ENCODE measurements around the gene ORAI2. TPM values are rescaled to one million over a fixed set of nuclear protein-coding genes. Genes with fewer than 3 reads are reported as not detected.
"Not testable (repeated sequence)": the region's sequence is repeated elsewhere in the genome, so short reads cannot be mapped to it uniquely, and the experiment has no call there.

Gene ORAI2
- 10 to 100 TPM in 3 of 5 donors, 1 to 10 TPM in 2; 9.5 to 21.5 (median 10.5) TPM for polyA plus RNA-seq (ENCODE audit: insufficient read depth in 1 of 5, insufficient read length in 5 of 5, low replicate concordance in 1 of 5)
- long read RNA-seq, donor 1, full-length matches to known transcripts: 8 of 8 reads
- long read RNA-seq, donor 1, partial matches to known transcripts: 0 of 8 reads
- long read RNA-seq, donor 1, other reads (novel, unspliced or antisense): 0 of 8 reads
- long read RNA-seq, donor 2, partial matches to known transcripts: 0 of 3 reads
- long read RNA-seq, donor 2, other reads (novel, unspliced or antisense): 0 of 3 reads
- long read RNA-seq, donor 3, partial matches to known transcripts: 0 of 4 reads
- long read RNA-seq, donor 3, other reads (novel, unspliced or antisense): 0 of 4 reads
- long read RNA-seq, donor 4, partial matches to known transcripts: 0 of 10 reads
- long read RNA-seq, donor 4, other reads (novel, unspliced or antisense): 7 of 10 reads
- long read RNA-seq, donor 5, partial matches to known transcripts: 15 of 20 reads
- long read RNA-seq, donor 5, other reads (novel, unspliced or antisense): 0 of 20 reads
- long read RNA-seq, donor 6, full-length matches to known transcripts: 16 of 363 reads
- long read RNA-seq, donor 6, partial matches to known transcripts: 328 of 363 reads
- long read RNA-seq, donor 6, other reads (novel, unspliced or antisense): 19 of 363 reads
- long read RNA-seq, donor 7, transcript ORAI2-208 (4 exons, 937 nt): major isoform, 10 of 36 reads
- long read RNA-seq, donor 7, partial matches to known transcripts: 19 of 36 reads
- long read RNA-seq, donor 7, other reads (novel, unspliced or antisense): 6 of 36 reads
- long read RNA-seq, donor 8, partial matches to known transcripts: 0 of 2 reads
- long read RNA-seq, donor 8, other reads (novel, unspliced or antisense): 0 of 2 reads

DNA sequence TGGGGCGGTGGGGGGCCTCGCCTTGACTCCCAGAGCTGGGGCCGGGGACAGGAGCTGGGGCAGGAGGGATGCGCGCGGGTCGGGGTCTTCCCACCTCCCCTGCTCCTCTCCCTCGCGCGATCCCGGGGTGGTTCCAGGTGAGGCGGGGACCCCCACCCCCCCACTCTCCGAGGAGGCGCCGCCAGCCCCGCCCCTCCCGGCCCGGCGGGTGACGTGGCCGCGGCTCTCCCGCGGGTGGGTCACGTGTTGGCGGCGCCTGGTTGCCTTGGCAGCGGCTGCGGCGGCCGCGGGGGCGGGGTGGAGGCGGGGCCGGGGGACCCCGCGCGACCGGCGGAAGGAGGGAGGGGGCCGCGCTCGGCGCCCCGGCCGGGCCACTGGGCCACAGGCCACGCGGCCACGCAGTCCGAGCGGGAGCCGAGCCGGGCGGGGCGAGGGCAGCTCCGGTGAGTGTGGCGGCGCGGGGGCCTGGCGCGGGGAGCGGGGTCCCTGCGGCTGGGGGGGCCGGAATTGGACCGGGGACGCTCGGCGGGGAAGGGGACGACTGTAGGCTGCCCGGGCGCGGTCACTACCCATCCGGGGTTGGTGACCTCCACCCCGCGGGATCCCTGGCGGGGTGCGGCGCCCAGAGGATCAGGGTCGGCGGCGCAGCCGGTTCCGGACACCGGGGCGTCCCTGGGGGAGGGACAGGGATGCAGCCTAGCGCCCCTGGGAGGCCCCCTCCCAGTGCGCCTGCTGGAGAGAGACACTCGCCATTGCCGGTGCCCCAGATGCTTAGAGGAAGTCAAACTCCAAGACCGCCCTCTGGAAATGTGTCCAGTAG lies at the start of gene ORAI2:
ORAI2 (plus strand) TSS at position 357 of the 820 bp plus-strand sequence. CDS start 5,382 bp downstream, outside the sequence.
- peak; percentile 64 to 69 for DNase-seq

GRCh38 chr7:102387064-102387463 lies 46.3 kb upstream of the ORAI2 start:
- no peak for DNase-seq

DNA sequence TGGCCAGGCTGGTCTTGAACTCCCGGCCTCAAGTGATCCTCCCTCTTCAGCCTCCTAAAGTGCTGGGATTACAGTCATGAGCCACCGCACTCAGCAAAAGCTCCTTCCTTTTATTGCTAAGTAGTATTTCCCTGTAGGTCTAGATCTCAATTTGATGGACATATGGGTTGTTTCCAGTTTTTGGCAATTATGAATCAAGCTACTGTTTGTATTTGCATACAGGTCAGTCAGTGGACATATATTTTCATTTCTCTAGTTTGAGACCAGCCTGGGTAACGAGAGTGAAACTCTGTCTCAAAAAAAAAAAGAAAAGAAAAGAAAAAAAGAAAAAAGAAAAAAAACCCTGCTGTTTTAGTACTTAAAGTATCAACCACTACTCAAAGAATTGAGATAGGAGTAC lies 43.6 kb upstream of the ORAI2 start:
- no peak for DNase-seq

DNA sequence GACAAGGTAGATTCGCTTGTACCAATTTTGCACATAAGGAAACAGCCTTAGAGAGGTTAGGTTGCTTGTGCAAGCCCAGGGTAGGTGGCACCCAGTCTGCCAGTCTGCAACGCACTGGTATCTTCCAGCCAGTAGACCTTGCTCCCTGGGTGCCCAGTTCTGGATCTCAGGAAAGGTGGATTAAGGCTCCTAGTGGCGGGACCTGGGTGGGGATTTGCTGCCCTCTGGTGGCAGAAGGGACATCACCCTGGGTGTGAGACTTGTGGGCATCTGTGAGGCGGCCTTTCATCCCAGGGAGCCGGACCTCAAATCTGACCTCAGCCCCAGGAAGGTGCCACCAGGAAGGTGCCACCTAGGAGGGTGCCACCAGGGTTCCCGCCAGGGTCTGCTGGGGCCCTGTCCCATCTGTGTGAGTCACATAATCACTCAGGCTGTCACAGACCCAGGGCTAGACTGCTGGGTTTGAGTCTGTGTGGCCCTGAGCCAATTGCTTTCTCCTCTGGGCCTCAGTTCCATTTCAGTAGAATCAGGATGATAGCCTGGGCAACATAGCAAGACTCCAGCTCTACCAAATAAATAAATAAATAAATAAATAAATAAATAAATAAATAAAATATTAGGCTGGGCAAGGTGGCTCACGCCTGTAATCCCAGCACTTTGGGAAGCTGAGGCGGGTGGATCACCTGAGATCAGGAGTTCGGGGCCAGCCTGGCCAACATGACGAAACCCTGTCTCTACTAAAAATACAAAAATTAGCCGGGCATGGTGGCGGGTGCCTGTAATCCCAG lies 42.5 kb upstream of the ORAI2 start:
- DNase-seq: peak; percentile 47 to 71

DNA sequence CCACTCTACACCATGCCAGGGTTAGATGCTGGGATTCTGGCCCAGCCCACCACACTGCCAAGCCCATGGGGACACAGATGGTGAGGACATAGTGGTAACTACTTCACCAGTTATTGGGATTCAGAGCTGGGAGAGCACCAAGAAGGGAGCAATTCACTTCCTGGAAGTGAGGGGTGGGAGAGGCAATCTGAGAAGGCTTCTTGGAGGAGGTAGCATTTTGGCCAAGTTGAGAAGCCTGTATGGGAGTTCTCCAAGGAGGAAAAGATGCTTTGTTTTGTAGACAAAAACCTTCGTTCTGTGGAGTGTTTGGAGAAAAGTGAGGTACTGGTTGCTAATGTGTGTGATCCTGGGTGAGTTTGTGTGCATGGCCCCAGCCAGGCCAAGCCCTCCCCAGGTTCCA lies 41.0 kb upstream of the ORAI2 start:
- DNase-seq: no peak

DNA sequence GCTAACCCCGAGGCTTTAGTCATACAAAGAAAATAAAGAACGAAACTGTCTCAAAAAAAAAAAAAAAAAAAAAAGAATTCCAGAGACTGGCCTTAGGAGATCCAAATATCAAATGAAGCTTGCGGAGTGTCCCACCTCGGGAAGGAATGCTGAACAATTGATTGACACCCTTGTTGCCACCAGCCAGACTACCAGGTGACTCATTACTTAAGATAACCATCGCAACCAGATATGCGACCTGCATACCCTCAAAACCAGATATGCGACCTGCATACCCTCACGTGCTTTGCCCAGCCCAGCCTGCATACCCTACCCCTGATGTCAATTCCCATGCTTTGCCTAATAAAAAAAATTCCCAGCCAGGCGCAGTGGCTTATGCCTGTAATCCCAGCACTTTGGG lies 39.9 kb upstream of the ORAI2 start:
- no peak for DNase-seq

DNA sequence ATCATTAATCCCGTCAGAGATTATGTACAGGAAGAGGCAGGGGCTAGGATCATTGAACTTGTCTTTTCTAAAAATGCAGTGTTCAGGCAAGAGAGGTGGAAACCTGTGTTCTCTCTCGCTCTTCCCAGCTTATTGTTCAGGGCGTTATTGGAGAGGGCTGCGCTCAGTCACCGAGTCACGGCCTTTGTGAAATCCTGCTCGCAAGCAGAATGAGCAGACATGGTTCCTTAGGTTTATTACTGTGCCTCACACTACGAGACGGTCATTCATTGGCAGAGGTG lies 37.8 kb upstream of the ORAI2 start:
- no peak for DNase-seq

- DNase-seq: peak; percentile 90 to 92
Measured at GRCh38 chr7:102395873-102396709, 37.3 kb upstream of the ORAI2 start, which contains the start of gene PRKRIP1. Gene PRKRIP1 (plus strand): TSS chr7:102396363. CDS start chr7:102396412, 49 bp downstream.

DNA sequence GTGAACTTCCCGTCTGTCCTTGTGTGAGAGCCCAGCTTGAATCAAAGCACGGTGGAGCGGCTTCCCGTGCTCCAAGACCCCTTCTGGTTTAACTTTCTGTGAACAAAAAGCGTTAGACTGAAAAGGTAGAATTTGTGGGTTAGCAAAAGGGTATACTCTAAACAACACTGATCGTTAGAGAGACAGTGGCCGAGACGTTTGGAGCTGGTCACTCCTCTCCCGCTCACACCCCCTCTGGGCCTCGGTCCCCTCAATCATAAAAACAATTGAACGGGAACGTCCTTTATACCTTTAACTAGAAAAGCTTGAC lies 36.7 kb upstream of the ORAI2 start:
- no peak for DNase-seq

- no peak for DNase-seq
Measured at GRCh38 chr7:102398543-102398942, 34.8 kb upstream of the ORAI2 start.

DNA sequence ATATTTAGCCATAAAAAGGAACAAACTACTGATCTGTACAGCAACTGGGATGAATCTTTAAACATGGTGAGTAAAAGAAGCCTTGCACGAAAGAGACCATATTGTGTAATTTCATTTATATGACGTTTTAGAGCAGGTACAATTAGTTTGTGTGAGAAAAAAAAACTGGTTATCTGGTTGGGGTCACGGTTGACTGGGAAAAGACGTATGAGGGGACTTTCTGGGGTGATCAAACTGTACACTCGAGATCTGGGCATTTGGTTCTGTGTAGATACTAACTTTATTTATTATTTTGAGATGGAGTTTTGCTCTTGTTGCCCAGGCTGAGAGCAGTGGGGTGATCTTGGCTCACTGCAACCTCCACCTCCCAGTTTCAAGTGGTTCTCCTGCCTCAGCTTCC lies 33.0 kb upstream of the ORAI2 start:
- no peak for DNase-seq

- no peak for DNase-seq
Measured at GRCh38 chr7:102403563-102403962, 29.8 kb upstream of the ORAI2 start.

DNA sequence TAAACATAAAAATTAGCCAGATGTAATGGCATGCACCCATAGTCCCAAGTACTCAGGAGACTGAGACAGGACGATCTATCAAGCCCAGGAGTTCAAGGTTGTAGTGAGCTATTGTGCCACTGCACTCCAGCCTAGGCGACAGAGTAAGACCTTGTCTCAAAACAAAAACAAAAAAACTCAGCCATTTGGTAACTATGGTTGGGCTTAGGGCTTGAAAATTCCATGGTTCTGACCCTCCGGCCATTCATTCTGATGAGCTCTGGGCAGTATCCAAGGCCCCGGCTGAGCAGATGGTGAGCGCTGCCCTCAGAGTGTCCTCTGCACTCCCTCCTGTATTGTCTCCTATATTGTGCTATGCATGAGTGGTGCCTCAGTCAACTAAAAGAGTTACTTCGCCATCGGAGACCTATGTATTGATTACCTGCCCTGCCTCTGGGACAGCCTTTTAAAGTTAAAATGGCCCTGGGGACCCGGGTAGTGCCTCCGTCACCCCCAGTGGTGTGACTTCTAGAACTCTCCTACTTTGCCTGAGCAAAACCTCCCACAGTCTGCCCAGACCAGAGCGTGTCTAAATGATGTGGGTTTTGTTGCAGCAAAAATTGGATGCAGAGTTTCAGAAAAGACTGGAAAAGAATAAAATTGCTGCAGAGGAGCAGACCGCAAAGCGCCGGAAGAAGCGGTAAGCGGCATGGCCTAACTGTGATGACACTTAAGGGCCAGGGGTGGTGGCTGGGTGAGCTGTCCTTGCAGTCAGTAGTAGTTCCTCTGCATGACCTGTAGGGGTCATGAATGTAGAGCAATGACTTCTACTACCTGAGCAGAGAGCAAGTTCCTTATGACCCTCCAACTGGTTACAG lies 29.1 kb upstream of the ORAI2 start:
- no peak for DNase-seq

DNA sequence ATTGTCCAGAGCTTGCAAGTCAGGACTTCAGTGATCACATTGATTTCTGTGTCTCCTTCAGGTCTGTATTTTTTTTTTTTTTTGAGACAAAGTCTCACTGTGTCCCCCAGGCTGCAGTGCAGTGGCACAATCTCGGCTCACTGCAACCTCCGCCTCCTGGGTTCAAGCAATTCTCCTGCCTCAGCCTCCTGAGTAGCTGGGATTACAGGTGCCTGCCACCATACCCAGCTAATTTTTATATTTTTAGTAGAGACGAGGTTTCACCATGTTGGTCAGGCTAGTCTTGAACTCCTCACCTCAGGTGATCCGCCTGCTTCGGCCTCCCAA lies 28.6 kb upstream of the ORAI2 start:
- not testable (repeated sequence) for DNase-seq

GRCh38 chr7:102407910-102408309 lies 25.5 kb upstream of the ORAI2 start:
- no peak for DNase-seq

DNA sequence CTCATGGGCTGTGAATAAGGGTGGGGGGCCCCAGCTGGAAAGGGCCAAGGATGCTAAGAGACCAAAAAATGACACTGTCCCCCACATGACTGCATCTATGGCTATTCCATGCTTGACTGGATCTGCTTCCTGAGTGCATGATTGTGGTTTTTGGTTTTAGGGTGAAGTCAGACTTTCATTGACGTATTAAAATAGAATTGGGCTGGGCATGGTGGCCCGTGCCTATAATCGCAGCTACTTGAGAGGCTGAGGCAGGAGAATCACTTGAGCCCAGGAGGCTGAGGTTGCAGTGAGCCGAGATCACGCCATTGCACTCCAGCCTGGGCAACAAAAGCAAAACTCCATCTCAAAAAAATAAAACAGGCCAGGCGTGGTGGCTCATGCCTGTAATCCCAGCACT lies 24.8 kb upstream of the ORAI2 start:
- DNase-seq: not testable (repeated sequence)

DNA sequence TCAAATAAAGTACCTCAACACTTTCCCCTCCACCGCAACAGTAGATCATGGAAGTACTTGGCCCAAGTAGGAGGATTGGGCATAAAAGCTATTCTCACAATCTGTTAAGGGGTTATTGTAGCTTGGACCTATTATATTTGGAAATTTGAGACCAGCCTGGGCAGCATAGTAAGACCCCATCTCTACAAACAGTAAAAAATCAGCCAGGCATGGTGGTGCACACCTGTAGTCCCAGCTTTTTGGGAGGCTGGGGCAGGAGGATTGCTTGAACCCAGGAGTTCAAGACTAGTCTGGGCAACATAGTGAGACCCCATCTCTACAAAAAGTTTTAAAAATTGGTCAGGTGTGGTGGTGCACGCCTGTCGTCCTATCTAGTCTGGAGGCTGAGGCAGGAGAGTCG lies 24.0 kb upstream of the ORAI2 start:
- DNase-seq: no peak

DNA sequence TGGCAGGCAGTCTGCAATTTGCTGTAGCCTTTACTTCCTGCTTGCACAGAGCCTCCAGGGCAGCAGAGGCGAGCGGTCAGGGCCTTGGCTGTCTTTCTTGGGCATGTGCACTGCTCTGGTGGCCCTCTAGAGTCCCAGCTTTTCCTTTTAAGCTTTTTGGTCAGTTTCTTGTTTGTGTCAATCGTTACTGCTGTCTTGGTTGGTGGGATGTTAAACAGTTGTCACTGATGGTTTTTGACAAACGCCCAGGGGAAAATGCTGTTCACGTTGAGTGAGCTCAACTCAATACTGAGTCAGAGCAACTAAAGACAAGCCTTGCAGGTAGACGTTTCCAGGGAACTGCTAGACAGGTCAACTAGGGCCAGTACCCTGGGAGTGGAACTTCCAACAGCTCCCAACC lies 23.3 kb upstream of the ORAI2 start:
- no peak for DNase-seq

GRCh38 chr7:102410918-102411317 lies 22.5 kb upstream of the ORAI2 start:
- no peak for DNase-seq

DNA sequence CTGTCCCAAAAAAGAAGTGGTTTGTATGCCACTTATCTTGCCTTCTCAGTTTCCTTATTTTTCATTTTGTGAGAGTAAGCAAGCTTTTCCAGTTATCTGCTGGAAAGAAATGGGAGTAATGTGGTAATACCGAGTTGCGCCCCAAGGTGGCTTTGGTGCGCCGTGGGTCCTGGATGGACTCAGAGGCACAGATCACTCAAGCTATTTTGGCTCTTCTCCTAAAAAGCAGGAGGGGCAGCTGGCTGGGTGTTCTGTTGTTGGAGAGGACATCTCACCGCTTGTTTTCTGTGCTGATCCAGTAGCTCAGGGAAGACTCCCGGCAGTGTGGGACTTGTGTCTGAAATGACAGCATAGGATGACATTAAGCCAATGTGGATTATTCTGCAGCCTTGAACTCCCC lies 20.8 kb upstream of the ORAI2 start:
- no peak for DNase-seq
